H1 (cell line): Measurements from ENCODE around the gene FADD. TPM values are rescaled to one million over a fixed set of nuclear protein-coding genes. Genes with fewer than 3 reads are reported as not detected.
A peak's percentile ranks its signal among the peaks of the same experiment; 100 is the strongest.

ENCODE experiments used
- CTCF ChIA-PET: fragments of 300-600 bp; sonication (Branson Sonifier 250); formaldehyde crosslinking; loops from one replicate; lab custom pipeline; 2021; ENCODE audit not compliant: partially characterized antibody; lab: Charles Lee
- POLR2A ChIA-PET: fragments of 300-600 bp; sonication (Branson Sonifier 250); formaldehyde crosslinking; loops from one replicate; lab custom pipeline; 2021; ENCODE audit warnings: inconsistent platforms; ENCODE audit not compliant: partially characterized antibody; lab: Charles Lee
- DNase-seq, 2 experiments: peaks; one replicate each; pipeline versions ENCODE4 v3.0.0 to v3.0.0-alpha.2; 2010 to 2022; ENCODE audit warnings: low spot score in 2 of 2, low read depth in 1 of 2, mixed read lengths in 1 of 2
- FAIRE-seq: peaks from 2 replicates; lab custom pipeline; 2011; peaks lifted over from hg19 to GRCh38; lab: Jason Lieb, UNC
- H2AFZ ChIP-seq: 2 replicates; pipeline ENCODE4 v1.8.1; 2012; ENCODE audit warnings: low read length, inconsistent platforms
- H2AK5ac ChIP-seq: 2 replicates; pipeline ENCODE4 v1.6.1; 2013; ENCODE audit warnings: low read depth, low read length
- H2BK120ac ChIP-seq: replicated peaks from 2 replicates; pipeline ENCODE3; 2013; ENCODE audit warnings: low read depth, low read length, inconsistent platforms
- H2BK12ac ChIP-seq: 2 replicates; pipeline ENCODE4 v1.6.1; 2013; ENCODE audit warnings: low read depth, low read length
- H2BK15ac ChIP-seq: 2 replicates; pipeline ENCODE4 v1.6.1; 2013; ENCODE audit warnings: low read length
- H2BK20ac ChIP-seq: 2 replicates; pipeline ENCODE4 v1.6.1; 2013; ENCODE audit warnings: low read length
- H2BK5ac ChIP-seq: 2 replicates; pipeline ENCODE4 v1.6.1; 2013; ENCODE audit warnings: low read depth, low read length
- H3K14ac ChIP-seq: 2 replicates; pipeline ENCODE4 v1.6.1; 2013; ENCODE audit warnings: inconsistent platforms; ENCODE audit not compliant: insufficient read length
- H3K18ac ChIP-seq: 2 replicates; pipeline ENCODE4 v1.6.1; 2013; ENCODE audit warnings: low read length; ENCODE audit errors: extremely low read depth
- H3K23ac ChIP-seq: 2 replicates; pipeline ENCODE4 v1.6.1; 2013; ENCODE audit warnings: inconsistent platforms; ENCODE audit not compliant: insufficient read length
- H3K23me2 ChIP-seq: 2 replicates; pipeline ENCODE4 v1.6.1; 2013; ENCODE audit warnings: low read depth, low read length
- H3K27ac ChIP-seq: 2 replicates; pipeline ENCODE4 v1.6.1; 2011; ENCODE audit warnings: low read depth, low read length, inconsistent platforms
- H3K27me3 ChIP-seq, 4 experiments: replicated peaks in 1 of 4; 1 replicate in 1 of 4; 2 replicates in 3 of 4; pipeline versions ENCODE4 v1.6.1 to v1.8.1; 2011 to 2013; ENCODE audit warnings: low read length in 3 of 4, mild to moderate bottlenecking in 3 of 4, inconsistent platforms in 2 of 4, mixed read lengths in 2 of 4, moderate library complexity in 1 of 4; ENCODE audit not compliant: control insufficient read depth in 3 of 4, insufficient read depth in 3 of 4; ENCODE audit errors: extremely low read depth in 1 of 4
- H3K36me3 ChIP-seq, 4 experiments: 2 replicates each; pipeline versions ENCODE4 v1.6.1 to v1.8.1; 2011 to 2013; ENCODE audit warnings: mild to moderate bottlenecking in 4 of 4, low read length in 3 of 4, moderate library complexity in 2 of 4, control low read depth in 1 of 4, inconsistent platforms in 1 of 4; ENCODE audit not compliant: insufficient read depth in 4 of 4, control insufficient read depth in 2 of 4
- H3K4ac ChIP-seq: replicated peaks from 2 replicates; pipeline ENCODE3; 2013; ENCODE audit warnings: low read length, low read depth, mixed read lengths, inconsistent platforms; ENCODE audit not compliant: insufficient read length
- H3K4me1 ChIP-seq, 4 experiments: replicated peaks in 1 of 4; 1 replicate in 1 of 4; 2 replicates in 3 of 4; pipeline versions ENCODE4 v1.6.1 to v1.8.1; 2011 to 2013; ENCODE audit warnings: low read length in 3 of 4, inconsistent platforms in 2 of 4, mixed read lengths in 1 of 4; ENCODE audit not compliant: insufficient read depth in 4 of 4, control insufficient read depth in 3 of 4
- H3K4me2 ChIP-seq, 2 experiments: 2 replicates each; pipeline versions ENCODE4 v1.6.1 to v1.8.1; 2011 to 2013; ENCODE audit warnings: low read depth in 2 of 2, low read length in 2 of 2, control low read depth in 1 of 2, inconsistent platforms in 1 of 2, mild to moderate bottlenecking in 1 of 2; ENCODE audit not compliant: insufficient read depth in 1 of 2
- H3K4me3 ChIP-seq, 4 experiments: fragments of 200-600, 300-600 bp in 1 of 4; sonication (generic), shearing (Covaris generic), sonication (Bioruptor Twin) in 1 of 4; 2 replicates each; pipeline versions ENCODE4 v1.5.1 to v1.8.1; 2011 to 2016; ENCODE audit warnings: low read length in 4 of 4, low read depth in 3 of 4, control low read depth in 2 of 4, inconsistent platforms in 2 of 4, mild to moderate bottlenecking in 2 of 4, mixed read lengths in 1 of 4, moderate library complexity in 1 of 4; ENCODE audit not compliant: insufficient read depth in 2 of 4; ENCODE audit errors: extremely low read depth in 1 of 4
- H3K56ac ChIP-seq: replicated peaks from 2 replicates; pipeline ENCODE3; 2013; ENCODE audit warnings: low read depth, mild to moderate bottlenecking, mixed read lengths, low read length, inconsistent platforms; ENCODE audit not compliant: insufficient read length
- H3K79me1 ChIP-seq: 2 replicates; pipeline ENCODE4 v1.6.1; 2013; ENCODE audit warnings: low read depth, low read length, control low read depth
- H3K79me2 ChIP-seq, 2 experiments: 2 replicates each; pipeline versions ENCODE4 v1.6.1 to v1.8.1; 2012 to 2013; ENCODE audit warnings: low read length in 2 of 2, mild to moderate bottlenecking in 2 of 2, inconsistent platforms in 1 of 2; ENCODE audit not compliant: insufficient read depth in 2 of 2, control insufficient read depth in 1 of 2
- H3K9ac ChIP-seq, 4 experiments: replicated peaks in 1 of 4; 1 replicate in 1 of 4; 2 replicates in 3 of 4; pipeline versions ENCODE4 v1.6.1 to v1.8.1; 2011 to 2013; ENCODE audit warnings: low read depth in 3 of 4, low read length in 3 of 4, control low read depth in 2 of 4, mild to moderate bottlenecking in 2 of 4, moderate library complexity in 2 of 4, inconsistent platforms in 1 of 4; ENCODE audit errors: extremely low read depth in 1 of 4
- H3K9me3 ChIP-seq, 2 experiments: 2 replicates each; pipeline versions ENCODE4 v1.6.1 to v1.8.1; 2012 to 2013; ENCODE audit warnings: mild to moderate bottlenecking in 2 of 2, moderate library complexity in 2 of 2, control low read depth in 1 of 2, inconsistent platforms in 1 of 2, low read depth in 1 of 2, low read length in 1 of 2, mixed read lengths in 1 of 2; ENCODE audit not compliant: insufficient read depth in 2 of 2
- H4K20me1 ChIP-seq, 2 experiments: replicated peaks in 1 of 2; 2 replicates each; pipeline versions ENCODE3 to v1.8.1; 2011 to 2013; ENCODE audit warnings: inconsistent platforms in 2 of 2, low read length in 2 of 2, mild to moderate bottlenecking in 1 of 2; ENCODE audit not compliant: insufficient read depth in 2 of 2, control insufficient read depth in 1 of 2
- H4K5ac ChIP-seq: 2 replicates; pipeline ENCODE4 v1.6.1; 2013; ENCODE audit warnings: low read length, low read depth, mixed read lengths, inconsistent platforms; ENCODE audit not compliant: insufficient read length
- H4K8ac ChIP-seq: 2 replicates; pipeline ENCODE4 v1.8.0; 2013; ENCODE audit warnings: mild to moderate bottlenecking, moderate library complexity, low read length, inconsistent platforms; ENCODE audit not compliant: insufficient read depth; ENCODE audit errors: extremely low read depth
- H4K91ac ChIP-seq: replicated peaks from 2 replicates; pipeline ENCODE3; 2013; ENCODE audit warnings: low read length, mixed read lengths, inconsistent platforms; ENCODE audit not compliant: insufficient read length
- CBX5 ChIP-seq: fragments of 300-800, 300-1000 bp; sonication (generic); IDR thresholded peaks from 2 replicates; pipeline ENCODE4 v1.7.1; 2016; ENCODE audit warnings: antibody characterized with exemption, low read length, low read depth
- CTCF ChIP-seq, 3 experiments: IDR thresholded peaks; 1 replicate in 2 of 3; 2 replicates in 1 of 3; pipeline versions ENCODE4 v1.5.1 to v1.6.1; 2011; ENCODE audit warnings: low read length in 3 of 3, mild to moderate bottlenecking in 3 of 3, inconsistent platforms in 2 of 3, low read depth in 1 of 3, moderate library complexity in 1 of 3; ENCODE audit not compliant: insufficient read depth in 1 of 3; ENCODE audit errors: control extremely low read depth in 1 of 3
- EGR1 ChIP-seq: IDR thresholded peaks from 2 replicates; pipeline ENCODE4 v1.6.1; 2011; ENCODE audit warnings: low read depth, low read length, borderline replicate concordance
- GABPA ChIP-seq: IDR thresholded peaks from 2 replicates; pipeline ENCODE4 v1.6.1; 2011; ENCODE audit warnings: mild to moderate bottlenecking, low read length, moderate library complexity, borderline replicate concordance; ENCODE audit not compliant: insufficient read depth
- HDAC2 ChIP-seq, 2 experiments: fragments of 300-600 bp in 1 of 2; sonication (generic) in 1 of 2; IDR thresholded peaks; 2 replicates each; pipeline ENCODE4 v1.6.1; 2011 to 2012; ENCODE audit warnings: low read depth in 2 of 2, low read length in 2 of 2, mild to moderate bottlenecking in 2 of 2, moderate library complexity in 2 of 2, borderline replicate concordance in 1 of 2, inconsistent platforms in 1 of 2
- HDAC6 ChIP-seq: IDR thresholded peaks from one replicate; pipeline ENCODE4 v1.7.1; 2012; ENCODE audit warnings: low read depth, mild to moderate bottlenecking, inconsistent platforms, low read length, moderate library complexity
- KDM1A ChIP-seq: fragments of 200-600, 300-600 bp; sonication (generic); IDR thresholded peaks from 2 replicates; pipeline ENCODE4 v1.7.1; 2016; ENCODE audit warnings: mild to moderate bottlenecking, low read length, borderline replicate concordance
- POLR2A ChIP-seq, 2 experiments: IDR thresholded peaks; 1 replicate in 1 of 2; 2 replicates in 1 of 2; pipeline ENCODE4 v1.6.1; 2011; ENCODE audit warnings: low read depth in 2 of 2, low read length in 2 of 2, mild to moderate bottlenecking in 2 of 2; ENCODE audit errors: control extremely low read depth in 1 of 2
- SIX5 ChIP-seq: IDR thresholded peaks from 2 replicates; pipeline ENCODE4 v1.6.1; 2011; ENCODE audit warnings: mild to moderate bottlenecking, low read depth, low read length
- SRF ChIP-seq: IDR thresholded peaks from 2 replicates; pipeline ENCODE4 v1.6.1; 2011; ENCODE audit warnings: mild to moderate bottlenecking, low read depth, low read length, moderate library complexity
- TAF1 ChIP-seq: IDR thresholded peaks from 2 replicates; pipeline ENCODE4 v1.6.1; 2011; ENCODE audit warnings: mild to moderate bottlenecking, low read depth, low read length
- TBP ChIP-seq: IDR thresholded peaks from 2 replicates; pipeline ENCODE4 v1.6.1; 2011; ENCODE audit warnings: low read depth, low read length, improper control_type of control experiment
- TCF12 ChIP-seq: IDR thresholded peaks from 2 replicates; pipeline ENCODE4 v1.6.1; 2011; ENCODE audit warnings: low read depth, mild to moderate bottlenecking, low read length
- TEAD4 ChIP-seq: IDR thresholded peaks from 2 replicates; pipeline ENCODE4 v1.6.1; 2012; ENCODE audit warnings: low read depth, low read length, inconsistent platforms, mixed read lengths
- polyA plus RNA-seq, 7 experiments: library from polyadenylated mRNA; depleted of rRNA in 3 of 7; stranded (reverse) in 5 of 7; unstranded in 2 of 7; fragments of >200 nt in 5 of 7; fragments of 200-250 nt in 2 of 7; gene quantifications; 1 replicate in 5 of 7; 2 replicates in 1 of 7; 4 replicates in 1 of 7; pipeline versions ENCODE4 v1.2.1 to v1.2.3, GENCODE V29; 2011 to 2013; ENCODE audit warnings: missing spikeins in 2 of 7, mixed read lengths in 2 of 7
- total RNA-seq: library from RNA; stranded (reverse); fragmentation: NEBNext Ultra II Directional; extraction: Animal tissue kit (Norgen Biotek cat#: 25700); gene quantifications from 2 replicates; pipeline ENCODE4 v1.2.1, GENCODE V29; 2021

Gene FADD
- total and polyA plus RNA-seq, 2 of the 8 experiments (the other 6 are each of a cell fraction or from before 2014, with no cell fraction given) = 29.0 to 43.9 TPM

- Histone ChIP-seq H3K27me3 (no peaks in the 10 kb centered on the region), H3K36me3 (no peaks in the 10 kb centered on the region), H4K5ac (no peak overlapping the region), H3K4me3 (no peak overlapping the region), H2BK120ac (no peak overlapping the region), H2AFZ (no peak overlapping the region), H2BK12ac (no peak overlapping the region), H4K20me1 (no peaks in the 10 kb centered on the region), H3K14ac (no peak overlapping the region), H3K4ac (no peak overlapping the region), H3K27ac (no peak overlapping the region), H3K56ac (no peak overlapping the region), H3K18ac (no peak overlapping the region), H2BK15ac (no peak overlapping the region), H2BK5ac (no peak overlapping the region), H4K8ac (no peak overlapping the region), H4K91ac (no peak overlapping the region), H3K4me1 (no peaks in the 10 kb centered on the region; a peak in 1 of 7 replicates), H3K9me3 (no peaks in the 10 kb centered on the region), H3K23ac (no peak overlapping the region), H3K23me2 (no peaks in the 10 kb centered on the region), H3K9ac (no peak overlapping the region), H3K79me1 (no peaks in the 10 kb centered on the region; the same call in 1 of the 2 replicates), H2AK5ac (no peak overlapping the region), H3K79me2 (no peaks in the 10 kb centered on the region), H3K4me2 (no peak overlapping the region), H2BK20ac (no peak overlapping the region)
- DNase-seq = no peak
- TF ChIP-seq HDAC6 (no peak), SRF (no peak), CTCF (IDR thresholded peaks at IDR 0.05; ENCODE audit: control extremely low read depth in 1 of 3, insufficient read depth in 1 of 3, low read depth in 1 of 3, low read length in 3 of 3) (no peak), SIX5 (no peak), TEAD4 (no peak), EGR1 (no peak), TBP (no peak), GABPA (no peak), TAF1 (no peak), TCF12 (no peak), CBX5 (no peak), HDAC2 (IDR thresholded peaks at IDR 0.05; ENCODE audit: borderline replicate concordance in 1 of 2, low read depth in 2 of 2, low read length in 2 of 2) (peak in 1 of 2 experiments; percentile 73; a peak in 1 of 4 replicates), POLR2A (IDR thresholded peaks at IDR 0.05; ENCODE audit: control extremely low read depth in 1 of 2, low read depth in 2 of 2, low read length in 2 of 2) (no peak), KDM1A (peak; percentile 92)
- no peak for FAIRE-seq
- ChIA-PET CTCF (interaction anchor here (1.0 kb wide), 1 partner anchor 21 kb away, joined by 4 read pairs; no protein-coding TSS in a partner anchor), POLR2A (no interaction called here)
These were observed 29.9 kb downstream of the FADD start for GRCh38 chr11:70233034-70233433.
